Activated CD8-positive, alpha-beta memory T cell treated with anti-CD3 and anti-CD28 coated beads, Interleukin-2, amount 10 ng/mL, durations not matched to agents 7 days and 5 days (primary cell): ENCODE data around the gene SMOC1. TPM values are rescaled to one million over a fixed set of nuclear protein-coding genes. Genes with fewer than 3 reads are reported as not detected.

Experiments used
- ATAC-seq: fragments of 150-1000 bp; cut with Tn5 transposase; one replicate; pipeline ENCODE4 v1.10.0; 2021; ENCODE audit warnings: moderate library complexity
- CTCF ChIA-PET: fragments of 350-600 bp; sonication (Branson Sonifier 250); formaldehyde crosslinking; loops from one replicate; lab custom pipeline; 2021; ENCODE audit warnings: antibody characterized with exemption; lab: Charles Lee
- DNase-seq: peaks from one replicate; pipeline ENCODE4 v3.0.0-alpha.2; 2020
- H3K27ac Mint-ChIP-seq: one replicate; pipeline ENCODE4 v1.8.0; 2021; ENCODE audit warnings: mild to moderate bottlenecking, mixed read lengths
- H3K27me3 Mint-ChIP-seq: one replicate; pipeline ENCODE4 v1.8.0; 2021; ENCODE audit warnings: mixed read lengths
- H3K36me3 Mint-ChIP-seq: one replicate; pipeline ENCODE4 v1.8.0; 2021; ENCODE audit warnings: mild to moderate bottlenecking, mixed read lengths
- H3K4me1 Mint-ChIP-seq: one replicate; pipeline ENCODE4 v1.8.0; 2021; ENCODE audit warnings: mixed read lengths
- H3K4me3 Mint-ChIP-seq: one replicate; pipeline ENCODE4 v1.8.0; 2021; ENCODE audit warnings: mild to moderate bottlenecking, moderate library complexity, mixed read lengths
- H3K9me3 Mint-ChIP-seq: one replicate; pipeline ENCODE4 v1.8.0; 2022; ENCODE audit warnings: low read depth, mixed read lengths
- total RNA-seq, 2 experiments: library from RNA; stranded (reverse); gene quantifications; one replicate each; pipeline ENCODE4 v1.2.3, GENCODE V29; 2021

The SMOC1 gene, protein sequence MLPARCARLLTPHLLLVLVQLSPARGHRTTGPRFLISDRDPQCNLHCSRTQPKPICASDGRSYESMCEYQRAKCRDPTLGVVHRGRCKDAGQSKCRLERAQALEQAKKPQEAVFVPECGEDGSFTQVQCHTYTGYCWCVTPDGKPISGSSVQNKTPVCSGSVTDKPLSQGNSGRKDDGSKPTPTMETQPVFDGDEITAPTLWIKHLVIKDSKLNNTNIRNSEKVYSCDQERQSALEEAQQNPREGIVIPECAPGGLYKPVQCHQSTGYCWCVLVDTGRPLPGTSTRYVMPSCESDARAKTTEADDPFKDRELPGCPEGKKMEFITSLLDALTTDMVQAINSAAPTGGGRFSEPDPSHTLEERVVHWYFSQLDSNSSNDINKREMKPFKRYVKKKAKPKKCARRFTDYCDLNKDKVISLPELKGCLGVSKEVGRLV
- total RNA-seq = not detected

DNA sequence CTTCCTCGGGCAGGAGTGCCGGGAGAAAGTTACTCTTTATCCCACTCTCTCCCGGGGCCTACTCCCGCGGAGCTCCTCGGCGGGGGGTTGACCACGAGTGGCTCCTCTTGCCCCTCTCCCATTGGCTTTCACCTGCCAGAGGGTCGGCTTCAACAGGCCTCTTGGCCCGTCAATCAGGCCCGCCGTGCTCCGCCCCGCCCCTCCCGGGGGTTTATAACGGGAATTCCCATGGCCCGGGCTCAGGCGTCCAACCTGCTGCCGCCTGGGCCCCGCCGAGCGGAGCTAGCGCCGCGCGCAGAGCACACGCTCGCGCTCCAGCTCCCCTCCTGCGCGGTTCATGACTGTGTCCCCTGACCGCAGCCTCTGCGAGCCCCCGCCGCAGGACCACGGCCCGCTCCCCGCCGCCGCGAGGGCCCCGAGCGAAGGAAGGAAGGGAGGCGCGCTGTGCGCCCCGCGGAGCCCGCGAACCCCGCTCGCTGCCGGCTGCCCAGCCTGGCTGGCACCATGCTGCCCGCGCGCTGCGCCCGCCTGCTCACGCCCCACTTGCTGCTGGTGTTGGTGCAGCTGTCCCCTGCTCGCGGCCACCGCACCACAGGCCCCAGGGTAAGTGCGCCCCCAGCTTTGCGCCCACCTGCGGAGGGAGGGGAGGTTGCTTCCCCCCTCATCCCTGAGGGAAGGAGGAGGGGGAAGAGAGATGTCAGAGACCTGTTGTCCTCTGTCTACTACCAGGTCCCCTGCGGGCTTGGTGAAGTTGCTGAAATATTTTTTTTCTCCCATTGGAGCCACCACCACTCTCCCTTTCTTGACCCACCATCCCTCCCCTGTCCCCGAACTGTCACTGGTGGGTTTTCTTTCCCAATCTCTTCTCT, at the start of gene SMOC1:
Gene SMOC1, plus strand, starts transcription at position 242 of the 869 bp plus-strand sequence. Its CDS starts 263 bp downstream, at position 505.
- no peaks in the 10 kb centered on the region for H3K36me3 Mint-ChIP-seq
- H3K27me3 Mint-ChIP-seq = peaks cover 71% of the 10 kb centered on the region
- H3K4me3 Mint-ChIP-seq = no peak within 1 kb of the TSS
- H3K27ac Mint-ChIP-seq = no peak within 1 kb of the TSS
- H3K4me1 Mint-ChIP-seq = no peaks in the 10 kb centered on the region
- DNase-seq (no peak), ATAC-seq (peak; percentile 16)
- CTCF ChIA-PET = interaction anchor here (0.9 to 1.6 kb wide), 3 partner anchors 134 to 688 kb away, joined by 3 read pairs; no protein-coding TSS in a partner anchor
- H3K9me3 Mint-ChIP-seq = no peaks in the 10 kb centered on the region

GRCh38 chr14:69838881-69839416, 40.3 kb upstream of the SMOC1 start:
- H3K27me3 Mint-ChIP-seq = peaks cover 24% of the 10 kb centered on the region
- H3K27ac Mint-ChIP-seq = no peak overlapping the region
- CTCF ChIA-PET = interaction anchor here (1.4 kb wide), 1 partner anchor 21 kb away, joined by 4 read pairs; no protein-coding TSS in a partner anchor

DNA sequence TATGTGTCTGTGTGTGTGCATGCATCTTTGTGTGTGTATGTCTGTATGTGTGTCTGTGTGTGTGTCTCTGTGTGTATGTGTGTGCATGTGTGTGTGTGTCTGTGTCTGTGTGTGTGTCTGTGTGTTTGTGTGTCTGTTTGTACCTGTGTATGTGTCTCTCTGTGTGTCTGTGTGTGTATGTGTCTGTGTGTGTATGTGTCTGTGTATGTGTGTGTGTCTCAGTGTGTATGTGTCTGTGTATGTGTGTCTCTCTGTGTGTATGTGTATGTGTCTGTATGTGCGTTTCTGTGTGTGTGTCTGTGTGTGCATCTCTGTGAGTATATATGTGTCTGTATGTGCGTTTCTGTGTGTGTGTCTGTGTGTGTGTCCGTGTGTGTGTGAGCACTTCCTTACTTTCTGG, 39.6 kb upstream of the SMOC1 start:
- Mint-ChIP-seq H3K27me3 (peaks cover 24% of the 10 kb centered on the region), H3K27ac (no peak overlapping the region), H3K4me3 (no peak overlapping the region), H3K36me3 (no peaks in the 10 kb centered on the region), H3K9me3 (no peaks in the 10 kb centered on the region), H3K4me1 (no peaks in the 10 kb centered on the region)
- DNase-seq (no peak), ATAC-seq (no peak)
- CTCF ChIA-PET = interaction anchor here (1.4 kb wide), 1 partner anchor 21 kb away, joined by 4 read pairs; no protein-coding TSS in a partner anchor

More at GRCh38 chr14:69838881-69839416, 40.3 kb upstream of the SMOC1 start:
- Mint-ChIP-seq H3K9me3 (no peaks in the 10 kb centered on the region), H3K4me3 (no peak overlapping the region), H3K4me1 (no peaks in the 10 kb centered on the region), H3K36me3 (no peaks in the 10 kb centered on the region)
- DNase-seq (no peak), ATAC-seq (no peak)

- Mint-ChIP-seq H3K27me3 (peaks cover 19% of the 10 kb centered on the region), H3K4me3 (no peak overlapping the region), H3K4me1 (no peaks in the 10 kb centered on the region), H3K36me3 (no peaks in the 10 kb centered on the region), H3K27ac (no peak overlapping the region), H3K9me3 (no peaks in the 10 kb centered on the region)
- no peak for DNase-seq
- ATAC-seq = no peak
- CTCF ChIA-PET = no interaction called here
Observed at GRCh38 chr14:69841656-69842055, 37.6 kb upstream of the SMOC1 start.

- DNase-seq (no peak), ATAC-seq (no peak)
- no peak overlapping the region for H3K27ac Mint-ChIP-seq
- CTCF ChIA-PET = no interaction called here
- peaks cover 17% of the 10 kb centered on the region for H3K27me3 Mint-ChIP-seq
- no peaks in the 10 kb centered on the region for H3K4me1 Mint-ChIP-seq
- no peak overlapping the region for H3K4me3 Mint-ChIP-seq
- H3K9me3 Mint-ChIP-seq = no peaks in the 10 kb centered on the region
- no peaks in the 10 kb centered on the region for H3K36me3 Mint-ChIP-seq
Observed at GRCh38 chr14:69842686-69843420, 36.4 kb upstream of the SMOC1 start.

GRCh38 chr14:69844171-69844570, 35.0 kb upstream of the SMOC1 start:
- DNase-seq (no peak), ATAC-seq (no peak)
- Mint-ChIP-seq H3K4me1 (no peaks in the 10 kb centered on the region), H3K9me3 (no peaks in the 10 kb centered on the region), H3K27me3 (peaks cover 23% of the 10 kb centered on the region), H3K27ac (no peak overlapping the region), H3K36me3 (no peaks in the 10 kb centered on the region), H3K4me3 (no peak overlapping the region)
- CTCF ChIA-PET = no interaction called here

- Mint-ChIP-seq H3K4me1 (no peaks in the 10 kb centered on the region), H3K27ac (no peak overlapping the region), H3K36me3 (no peaks in the 10 kb centered on the region), H3K4me3 (no peak overlapping the region), H3K27me3 (peaks cover 23% of the 10 kb centered on the region), H3K9me3 (no peaks in the 10 kb centered on the region)
- DNase-seq (no peak), ATAC-seq (no peak)
- CTCF ChIA-PET = interaction anchor here (1.1 kb wide), 1 partner anchor 9 kb away, joined by 3 read pairs; no protein-coding TSS in a partner anchor
Observed at GRCh38 chr14:69845050-69845581, 34.1 kb upstream of the SMOC1 start.

DNA sequence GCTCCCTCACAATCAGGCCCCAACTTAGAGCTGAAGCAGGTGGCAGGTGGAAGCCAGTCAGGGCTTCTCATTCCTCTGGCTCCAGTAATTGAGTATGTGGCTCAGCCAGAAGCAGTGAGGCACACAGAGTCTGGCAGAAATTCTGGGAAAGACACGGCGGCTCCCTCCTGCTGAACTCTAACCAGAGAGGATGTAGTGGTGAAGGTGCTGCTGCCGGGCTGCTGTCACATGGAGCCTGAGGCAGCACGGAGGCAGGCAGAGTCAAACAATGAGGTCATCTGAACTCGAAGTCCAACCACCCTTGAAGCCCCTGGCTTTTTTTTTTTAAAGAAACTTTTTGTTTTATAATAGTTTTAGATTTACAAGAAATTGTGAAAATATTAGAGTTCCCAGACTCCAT, 33.4 kb upstream of the SMOC1 start:
- CTCF ChIA-PET = interaction anchor here (1.1 kb wide), 1 partner anchor 8 kb away, joined by 3 read pairs; no protein-coding TSS in a partner anchor
- Mint-ChIP-seq H3K36me3 (no peaks in the 10 kb centered on the region), H3K27me3 (peaks cover 26% of the 10 kb centered on the region), H3K9me3 (no peaks in the 10 kb centered on the region), H3K4me3 (no peak overlapping the region), H3K4me1 (no peaks in the 10 kb centered on the region), H3K27ac (no peak overlapping the region)
- ATAC-seq (no peak), DNase-seq (peak; percentile 37)

DNA sequence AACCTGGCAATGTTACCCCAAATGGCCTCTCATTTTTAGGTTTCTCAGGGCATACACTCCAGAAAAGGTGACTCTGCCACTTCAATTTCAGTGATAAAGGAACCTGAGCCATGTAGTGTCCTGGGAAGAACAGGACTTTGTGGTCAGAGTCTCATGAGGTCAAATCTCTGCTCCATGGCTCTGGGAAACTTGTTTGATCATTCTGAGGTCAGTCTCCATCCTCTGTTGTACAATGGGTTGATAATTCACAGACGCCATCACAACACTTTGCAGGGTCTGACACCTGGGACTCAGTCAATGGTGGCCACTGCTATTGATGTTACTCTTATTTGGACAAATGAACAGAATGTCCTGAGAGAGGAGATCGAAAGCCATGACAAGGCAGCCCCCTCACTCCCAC, 31.1 kb upstream of the SMOC1 start:
- CTCF ChIA-PET = no interaction called here
- H3K27me3 Mint-ChIP-seq = peaks cover 39% of the 10 kb centered on the region
- H3K9me3 Mint-ChIP-seq = no peaks in the 10 kb centered on the region
- H3K36me3 Mint-ChIP-seq = no peaks in the 10 kb centered on the region
- ATAC-seq (no peak), DNase-seq (no peak)
- no peaks in the 10 kb centered on the region for H3K4me1 Mint-ChIP-seq
- H3K4me3 Mint-ChIP-seq = no peak overlapping the region
- H3K27ac Mint-ChIP-seq = no peak overlapping the region

GRCh38 chr14:69848903-69849391, 30.3 kb upstream of the SMOC1 start:
- no peak for ATAC-seq
- DNase-seq = no peak
- peaks cover 41% of the 10 kb centered on the region for H3K27me3 Mint-ChIP-seq
- no peak overlapping the region for H3K27ac Mint-ChIP-seq
- H3K36me3 Mint-ChIP-seq = no peaks in the 10 kb centered on the region
- no peaks in the 10 kb centered on the region for H3K9me3 Mint-ChIP-seq
- no peaks in the 10 kb centered on the region for H3K4me1 Mint-ChIP-seq
- CTCF ChIA-PET = no interaction called here
- no peak overlapping the region for H3K4me3 Mint-ChIP-seq

DNA sequence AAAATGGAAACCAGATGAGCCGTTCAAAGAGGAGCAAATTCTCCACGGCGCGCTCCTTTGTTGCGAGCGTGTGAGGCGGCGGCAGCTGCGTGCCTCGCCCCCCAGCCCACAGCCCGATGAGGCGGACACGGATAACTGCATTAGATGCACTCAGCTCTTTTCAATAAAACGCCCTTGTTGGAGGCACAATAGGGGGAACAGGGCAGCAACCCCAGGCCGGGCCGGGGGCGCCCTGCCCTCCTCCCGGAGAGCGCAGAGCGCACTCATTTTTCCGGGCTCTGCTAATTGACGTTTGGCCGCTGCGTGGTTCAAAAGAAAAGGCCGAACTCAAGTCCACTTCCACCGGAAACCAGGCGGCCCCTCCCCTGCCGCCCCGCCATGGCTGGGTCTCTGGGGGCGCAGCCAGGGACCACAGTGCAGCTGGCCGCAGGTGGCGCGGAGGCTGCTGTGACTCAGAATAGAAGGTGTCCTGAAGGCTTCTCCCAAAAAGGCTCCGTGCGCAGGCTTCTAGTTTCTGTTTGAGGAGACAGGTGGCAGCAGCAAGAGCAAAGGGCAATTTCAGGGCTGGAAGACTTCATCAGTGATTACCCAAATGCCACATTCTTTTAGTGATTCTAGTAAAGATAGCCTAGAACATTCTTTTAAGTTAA, 29.0 kb upstream of the SMOC1 start:
- no peaks in the 10 kb centered on the region for H3K9me3 Mint-ChIP-seq
- peaks cover 42% of the 10 kb centered on the region for H3K27me3 Mint-ChIP-seq
- CTCF ChIA-PET = no interaction called here
- no peak for ATAC-seq
- H3K27ac Mint-ChIP-seq = no peak overlapping the region
- H3K36me3 Mint-ChIP-seq = no peaks in the 10 kb centered on the region
- DNase-seq = no peak
- H3K4me1 Mint-ChIP-seq = no peaks in the 10 kb centered on the region
- no peak overlapping the region for H3K4me3 Mint-ChIP-seq

DNA sequence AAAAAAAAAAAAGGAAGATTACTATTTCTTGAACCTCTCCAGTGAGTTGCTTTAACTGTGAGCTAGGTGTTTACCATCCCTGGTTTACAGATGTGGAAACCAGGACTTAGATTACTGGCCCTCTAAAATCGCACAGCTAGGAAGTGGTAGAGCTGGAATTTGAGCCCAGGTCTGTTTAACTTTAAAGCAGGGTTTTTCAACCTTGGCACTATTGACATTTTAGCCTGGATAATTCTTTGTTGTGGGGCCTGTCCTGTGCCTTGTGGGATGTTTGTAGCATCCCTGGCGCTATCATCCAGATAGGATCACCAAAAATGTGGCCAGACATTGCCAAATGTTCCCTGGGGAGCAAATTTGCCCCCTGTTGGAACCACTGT, 28.5 kb upstream of the SMOC1 start:
- Mint-ChIP-seq H3K27ac (no peak overlapping the region), H3K27me3 (peaks cover 39% of the 10 kb centered on the region), H3K4me1 (no peaks in the 10 kb centered on the region), H3K9me3 (no peaks in the 10 kb centered on the region), H3K36me3 (no peaks in the 10 kb centered on the region), H3K4me3 (no peak overlapping the region)
- ATAC-seq (no peak), DNase-seq (no peak)
- CTCF ChIA-PET = no interaction called here
